ENCODE measurements around the gene MAP4K3.

Gene MAP4K3

DNA sequence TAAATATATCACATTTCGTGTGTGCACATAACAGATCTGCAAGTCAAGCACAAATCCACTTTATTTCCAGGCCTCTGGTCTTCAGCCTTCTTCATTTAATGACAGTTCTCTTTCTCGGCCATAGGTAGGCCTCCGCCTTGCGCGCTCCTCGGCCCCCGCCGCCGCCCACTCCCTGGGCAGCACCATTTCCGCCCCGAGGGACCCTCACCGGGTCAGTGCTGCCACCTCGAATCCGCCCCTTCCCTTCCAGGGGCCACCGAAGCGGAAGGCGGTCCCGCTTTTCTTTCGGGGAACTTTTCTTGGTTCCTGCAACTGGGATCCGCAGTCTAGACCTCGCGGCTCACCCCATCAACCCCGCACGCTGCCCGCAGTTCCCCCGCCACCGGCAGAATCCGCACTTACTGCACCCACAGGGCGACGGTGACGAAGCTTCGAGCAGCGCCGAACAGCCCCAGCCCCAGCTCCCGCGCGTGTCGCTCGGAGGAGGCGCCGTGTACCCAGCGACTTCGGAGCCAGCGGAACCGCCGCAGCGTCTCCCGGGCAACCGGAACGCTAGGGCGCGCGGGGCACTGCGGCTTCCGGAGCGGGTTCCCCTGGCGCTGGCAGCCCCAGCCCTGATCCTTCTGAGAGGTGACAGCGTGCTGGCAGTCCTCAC lies 193.5 kb downstream of the MAP4K3 start, which contains the start of gene CDKL4:
Gene CDKL4 (minus strand): TSS at position 502 of the 655 bp plus-strand sequence.
- TF ChIP-seq JUND (IDR thresholded peaks at IDR 0.05; ENCODE audit: low read depth), result no peak
- in situ Hi-C loops (cut with HindIII; ENCODE audit: low pct_unique_long_range_greater_than_20kb, low sequenced_read_pairs), result no loop called here
- DNase-seq (ENCODE audit: low read depth in 1 of 2, low spot score in 1 of 2), result no peak

DNA sequence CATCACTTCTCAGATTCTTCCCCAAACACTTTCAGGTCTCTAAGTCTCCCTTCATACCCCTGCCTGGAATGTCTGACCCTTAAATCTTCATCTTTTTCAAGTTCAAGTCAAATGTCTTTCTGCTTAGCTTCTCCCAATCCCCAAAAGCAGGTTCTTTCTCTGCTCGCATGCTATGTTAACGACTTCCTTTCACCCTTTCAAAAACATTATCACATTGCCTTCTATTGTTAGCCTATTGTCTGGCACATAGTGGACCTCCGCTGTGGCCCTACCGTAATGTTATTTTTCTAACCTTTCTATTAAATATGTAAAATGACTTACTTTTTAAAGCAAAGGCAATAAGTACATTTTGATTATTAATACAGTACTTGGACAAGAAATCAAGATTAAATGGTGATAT lies 195.5 kb downstream of the MAP4K3 start:
- TF ChIP-seq JUND (IDR thresholded peaks at IDR 0.05; ENCODE audit: low read depth), result no peak
- DNase-seq (ENCODE audit: low read depth in 1 of 2, low spot score in 1 of 2), result no peak
- in situ Hi-C loops (cut with HindIII; ENCODE audit: low pct_unique_long_range_greater_than_20kb, low sequenced_read_pairs), result no loop called here

DNA sequence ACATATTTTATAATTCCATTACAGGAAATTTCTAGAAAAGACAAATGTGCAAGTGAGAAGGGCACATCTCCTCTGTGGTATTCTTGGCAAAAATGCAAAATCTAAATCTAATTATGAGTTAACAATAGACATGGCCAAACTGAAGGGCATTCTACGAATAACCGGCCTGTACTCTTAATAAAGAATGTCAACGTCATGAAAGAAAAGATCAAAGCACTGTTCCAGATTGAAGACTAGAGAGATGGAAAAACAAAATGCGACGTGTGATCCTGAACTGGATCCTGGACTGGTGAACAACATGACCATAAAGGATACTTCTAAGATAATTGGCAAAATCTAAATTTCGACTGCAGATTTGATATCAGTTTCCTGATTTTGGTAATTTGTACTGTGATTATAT lies 196.3 kb downstream of the MAP4K3 start:
- in situ Hi-C loops (cut with HindIII; ENCODE audit: low pct_unique_long_range_greater_than_20kb, low sequenced_read_pairs), result no loop called here
- TF ChIP-seq JUND (IDR thresholded peaks at IDR 0.05; ENCODE audit: low read depth), result no peak
- DNase-seq (ENCODE audit: low read depth in 1 of 2, low spot score in 1 of 2), result no peak

DNA sequence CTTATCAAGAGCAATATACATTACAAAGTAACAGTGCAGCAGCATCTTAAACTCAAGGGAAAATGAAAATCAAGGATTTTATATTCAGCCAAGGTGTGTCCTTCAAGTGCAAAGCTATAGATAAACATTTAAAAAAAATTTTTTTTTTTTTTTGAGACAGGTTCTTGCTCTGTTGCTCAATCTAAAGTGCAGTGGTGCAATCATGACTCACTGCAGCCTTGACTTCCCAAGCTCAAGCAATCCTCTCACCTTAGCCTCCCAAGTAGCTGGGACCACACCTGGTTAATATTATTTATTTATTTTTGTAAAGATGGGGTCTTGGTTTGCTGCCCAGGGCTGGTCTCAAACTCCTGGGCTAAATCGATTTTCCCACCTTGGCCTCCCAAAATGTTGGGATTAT lies 202.3 kb downstream of the MAP4K3 start:
- no peak for DNase-seq (ENCODE audit: low read depth in 1 of 2, low spot score in 1 of 2)
- TF ChIP-seq JUND (IDR thresholded peaks at IDR 0.05; ENCODE audit: low read depth), result no peak
- in situ Hi-C loops (cut with HindIII; ENCODE audit: low pct_unique_long_range_greater_than_20kb, low sequenced_read_pairs), result no loop called here

DNA sequence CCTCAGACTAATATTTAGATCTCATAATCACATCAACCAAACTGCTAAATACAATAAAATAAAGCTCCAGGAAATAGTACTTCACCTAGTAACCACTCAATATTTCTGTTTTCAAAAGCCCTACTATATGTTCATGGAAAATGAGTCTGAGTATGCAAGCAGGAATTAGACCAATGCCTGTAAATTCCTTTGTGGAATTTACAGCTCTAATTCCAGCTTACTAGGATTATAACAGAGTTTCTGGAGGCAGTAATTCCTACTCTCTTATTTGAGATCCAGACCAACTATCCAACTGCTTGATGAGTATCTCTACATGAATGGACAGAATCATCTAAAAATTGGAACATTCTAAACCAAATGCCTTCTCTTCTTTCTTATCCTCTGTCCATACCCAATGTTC lies 204.9 kb downstream of the MAP4K3 start:
- in situ Hi-C loops (cut with HindIII; ENCODE audit: low pct_unique_long_range_greater_than_20kb, low sequenced_read_pairs), result no loop called here
- no peak for TF ChIP-seq JUND (IDR thresholded peaks at IDR 0.05; ENCODE audit: low read depth)
- no peak for DNase-seq (ENCODE audit: low read depth in 1 of 2, low spot score in 1 of 2)

DNA sequence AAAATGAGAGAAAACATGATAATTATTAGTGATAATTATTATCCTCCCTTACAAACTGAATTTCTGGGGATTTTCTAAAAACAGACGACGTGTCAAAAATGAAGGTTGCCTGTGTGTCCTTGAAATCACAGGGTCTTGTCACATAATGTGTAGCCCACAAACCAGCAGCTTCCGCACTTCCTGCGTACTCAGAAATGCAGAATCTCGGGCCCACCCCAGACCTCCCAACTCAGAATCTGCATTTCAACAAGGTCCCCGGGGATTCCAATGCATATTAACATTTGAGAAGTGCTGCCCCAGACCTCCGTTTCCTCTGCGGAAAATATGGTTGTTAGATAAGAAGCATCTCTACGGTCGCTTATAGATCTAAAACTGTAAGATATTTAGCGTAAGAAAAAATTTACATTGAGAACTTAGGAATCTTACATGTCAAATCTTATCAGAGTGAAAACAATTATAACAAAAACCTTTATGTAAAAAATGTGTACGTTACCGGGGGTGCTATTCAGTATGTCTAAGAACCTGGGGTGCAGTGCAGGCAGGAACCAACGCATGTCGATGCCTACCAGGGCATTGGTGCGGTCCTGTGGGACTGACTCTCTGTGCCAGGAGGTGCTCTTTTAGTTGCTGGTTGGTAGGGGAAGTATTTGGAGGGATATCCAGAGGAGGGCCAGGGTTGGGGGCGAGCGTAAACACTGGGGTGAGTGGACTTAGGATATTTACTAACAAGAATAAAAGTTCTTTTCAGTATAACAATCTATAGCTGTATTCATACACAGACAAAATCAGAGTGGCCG lies 208.5 kb downstream of the MAP4K3 start:
- no peak for TF ChIP-seq JUND (IDR thresholded peaks at IDR 0.05; ENCODE audit: low read depth)
- in situ Hi-C loops (cut with HindIII; ENCODE audit: low pct_unique_long_range_greater_than_20kb, low sequenced_read_pairs), result no loop called here
- DNase-seq (ENCODE audit: low read depth in 1 of 2, low spot score in 1 of 2), result no peak

DNA sequence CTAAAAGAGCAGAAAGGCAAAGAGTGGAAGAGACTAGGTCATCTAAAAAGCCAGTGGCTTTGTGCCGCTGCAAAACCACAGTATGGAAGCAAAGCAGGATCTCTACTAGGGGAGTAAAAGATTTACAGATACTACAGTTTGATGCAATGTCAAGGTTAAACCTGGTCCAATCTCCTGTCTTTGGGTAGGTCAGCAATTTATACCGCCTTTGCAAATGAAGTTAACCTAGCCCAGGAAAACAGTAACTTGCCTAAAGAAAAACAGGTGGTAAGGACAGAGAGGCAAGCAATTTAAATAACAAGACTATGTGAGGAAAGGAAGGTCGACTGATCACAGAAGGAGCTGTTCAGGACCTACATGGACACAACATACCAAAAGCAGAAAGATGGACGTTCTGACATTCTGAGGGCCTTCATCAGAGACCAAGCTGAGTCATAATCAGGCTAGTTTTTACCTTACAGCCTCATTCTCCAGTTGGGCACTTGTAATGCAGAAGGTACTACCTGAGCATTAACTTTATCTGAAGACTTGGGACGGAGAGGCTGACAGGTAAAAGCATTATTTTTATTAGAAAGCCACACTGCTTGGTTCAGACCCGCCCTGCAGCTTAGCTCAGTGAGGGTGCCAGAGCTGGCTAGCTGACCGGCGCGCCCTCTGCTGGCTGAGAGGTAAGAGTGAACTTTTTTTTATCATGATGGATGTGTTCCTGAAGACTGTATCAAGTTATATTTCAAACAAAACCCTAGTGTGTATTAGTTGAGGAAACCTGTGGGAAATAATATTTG lies 209.3 kb downstream of the MAP4K3 start:
- in situ Hi-C loops (cut with HindIII; ENCODE audit: low pct_unique_long_range_greater_than_20kb, low sequenced_read_pairs), result no loop called here
- no peak for TF ChIP-seq JUND (IDR thresholded peaks at IDR 0.05; ENCODE audit: low read depth)
- DNase-seq (ENCODE audit: low read depth in 1 of 2, low spot score in 1 of 2), result peak; percentile 21 to 67

DNA sequence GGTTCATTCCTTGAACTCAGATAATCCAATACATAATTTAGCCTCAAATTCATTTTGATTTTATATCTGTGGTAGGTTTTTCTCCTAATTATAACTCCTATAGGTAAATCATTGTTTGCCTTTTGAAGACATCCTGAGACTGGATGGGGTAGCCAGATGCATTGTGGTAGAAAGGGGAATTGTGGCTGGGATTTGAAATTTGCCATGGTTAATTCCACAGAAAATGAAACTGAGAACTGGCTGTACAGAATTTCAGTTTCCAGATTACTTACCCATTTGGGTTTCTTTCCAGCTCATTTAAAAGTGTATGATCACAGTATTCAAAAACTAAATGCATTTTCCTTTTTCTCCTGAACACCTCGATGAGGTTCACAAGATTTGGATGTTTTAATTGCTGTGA lies 211.5 kb downstream of the MAP4K3 start:
- in situ Hi-C loops (cut with HindIII; ENCODE audit: low pct_unique_long_range_greater_than_20kb, low sequenced_read_pairs), result no loop called here
- no peak for TF ChIP-seq JUND (IDR thresholded peaks at IDR 0.05; ENCODE audit: low read depth)
- no peak for DNase-seq (ENCODE audit: low read depth in 1 of 2, low spot score in 1 of 2)

DNA sequence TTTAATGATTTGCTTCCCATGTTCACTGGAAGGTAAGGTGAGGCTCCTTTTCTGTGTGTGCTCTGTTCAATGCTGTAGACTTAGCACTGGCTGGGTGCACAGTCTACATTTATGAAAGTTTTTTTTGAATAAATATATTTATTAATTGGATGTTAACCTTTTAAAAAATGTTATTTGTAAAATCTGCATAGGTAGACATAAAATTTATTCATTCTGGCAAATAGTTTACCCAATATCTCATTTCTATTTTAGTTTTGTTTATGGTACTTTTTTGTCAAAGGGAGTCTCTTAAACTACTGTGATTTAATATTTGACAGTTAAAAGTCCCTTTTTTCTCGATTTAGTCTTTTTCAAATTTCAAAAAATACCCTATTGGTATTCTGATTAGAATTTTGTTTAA lies 213.2 kb downstream of the MAP4K3 start:
- in situ Hi-C loops (cut with HindIII; ENCODE audit: low pct_unique_long_range_greater_than_20kb, low sequenced_read_pairs), result no loop called here
- TF ChIP-seq JUND (IDR thresholded peaks at IDR 0.05; ENCODE audit: low read depth), result no peak
- no peak for DNase-seq (ENCODE audit: low read depth in 1 of 2, low spot score in 1 of 2)

DNA sequence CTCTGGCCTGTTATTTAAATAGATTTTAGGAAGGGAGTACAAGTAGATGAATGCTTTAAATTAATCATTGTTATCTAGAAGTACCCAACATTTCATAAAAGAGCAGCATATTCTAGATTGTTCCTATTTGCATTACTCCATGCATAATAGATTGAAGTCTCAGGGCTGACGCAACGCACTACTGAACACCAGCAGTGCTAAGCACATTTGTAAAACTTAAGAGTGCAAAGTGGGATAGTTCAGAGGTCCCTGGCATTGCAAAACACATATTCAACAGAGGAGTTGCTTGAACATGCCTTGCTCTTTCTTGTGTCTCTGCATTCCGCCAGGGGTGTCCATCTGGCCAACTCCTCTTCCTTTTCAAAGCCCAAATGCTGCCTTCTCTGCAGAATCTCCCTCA lies 215.6 kb downstream of the MAP4K3 start:
- DNase-seq (ENCODE audit: low read depth in 1 of 2, low spot score in 1 of 2), result no peak
- TF ChIP-seq JUND (IDR thresholded peaks at IDR 0.05; ENCODE audit: low read depth), result no peak
- in situ Hi-C loops (cut with HindIII; ENCODE audit: low pct_unique_long_range_greater_than_20kb, low sequenced_read_pairs), result no loop called here

DNA sequence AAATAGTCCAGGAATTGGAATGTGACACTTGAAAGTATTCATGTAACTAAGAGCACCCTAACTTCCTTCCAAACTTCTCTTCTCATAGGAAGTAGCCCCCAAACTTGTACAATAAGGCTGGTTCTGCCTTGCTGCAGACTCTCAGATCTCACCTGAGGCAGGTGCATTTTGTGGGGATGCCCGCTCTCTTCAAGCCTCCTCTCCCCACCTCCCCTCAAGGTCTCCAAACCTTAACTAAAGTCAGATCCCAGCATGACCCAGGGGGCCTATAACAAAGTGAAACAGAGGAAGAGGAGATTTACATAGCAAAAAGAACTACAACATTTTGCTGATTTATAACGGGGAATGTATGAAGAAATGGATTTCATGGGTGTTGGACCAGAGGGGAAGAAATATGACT lies 216.9 kb downstream of the MAP4K3 start:
- no peak for DNase-seq (ENCODE audit: low read depth in 1 of 2, low spot score in 1 of 2)
- TF ChIP-seq JUND (IDR thresholded peaks at IDR 0.05; ENCODE audit: low read depth), result no peak
- in situ Hi-C loops (cut with HindIII; ENCODE audit: low pct_unique_long_range_greater_than_20kb, low sequenced_read_pairs), result no loop called here

DNA sequence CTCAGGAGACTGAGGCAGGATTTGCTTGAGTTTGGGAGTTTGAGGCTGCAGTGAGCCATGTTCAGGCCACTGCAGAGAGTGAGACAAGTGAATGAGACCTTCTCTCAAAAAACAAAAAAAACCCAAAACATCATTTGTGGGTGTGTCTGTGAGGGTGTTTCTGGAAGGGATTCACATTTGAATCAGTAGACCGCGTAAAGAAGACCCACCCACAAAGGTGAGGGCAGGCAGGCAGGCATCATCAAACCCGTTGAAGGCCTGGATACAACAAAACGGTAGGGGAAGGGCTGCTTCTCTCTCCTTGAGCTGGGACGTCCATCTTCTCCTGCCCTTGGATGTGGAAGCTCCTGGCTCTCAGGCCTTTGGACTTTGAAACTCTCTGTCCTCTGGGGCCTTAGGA lies 218.7 kb downstream of the MAP4K3 start:
- in situ Hi-C loops (cut with HindIII; ENCODE audit: low pct_unique_long_range_greater_than_20kb, low sequenced_read_pairs), result no loop called here
- no peak for TF ChIP-seq JUND (IDR thresholded peaks at IDR 0.05; ENCODE audit: low read depth)
- no peak for DNase-seq (ENCODE audit: low read depth in 1 of 2, low spot score in 1 of 2)

DNA sequence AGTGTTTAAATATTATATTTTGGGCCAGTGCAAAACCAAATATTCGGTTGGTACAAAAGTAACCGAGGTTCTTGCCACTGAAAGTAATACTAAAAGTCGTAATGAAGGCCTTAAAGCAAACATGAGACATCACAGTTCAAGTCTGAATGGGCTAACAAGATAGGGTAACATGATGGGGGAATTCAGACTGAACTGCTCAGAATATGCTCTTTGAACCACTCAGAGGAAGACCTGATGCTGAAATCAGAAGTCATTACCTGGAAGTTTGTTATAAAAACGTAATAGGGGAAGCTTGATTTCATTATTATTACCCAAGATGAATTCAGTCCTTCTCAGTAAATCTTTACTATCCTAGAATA lies 219.9 kb downstream of the MAP4K3 start:
- in situ Hi-C loops (cut with HindIII; ENCODE audit: low pct_unique_long_range_greater_than_20kb, low sequenced_read_pairs), result no loop called here
- no peak for DNase-seq (ENCODE audit: low read depth in 1 of 2, low spot score in 1 of 2)

More for the DNA sequence above, 219.9 kb downstream of the MAP4K3 start:
- TF ChIP-seq JUND (IDR thresholded peaks at IDR 0.05; ENCODE audit: low read depth), result no peak
